Hypothalamus (tissue), 51 donors: Measurements from ENCODE around the gene TAGLN3.
A peak's percentile ranks its signal among the peaks of the same experiment; 100 is the strongest.
"Not testable (repeated sequence)": the region's sequence is repeated elsewhere in the genome, so short reads cannot be mapped to it uniquely, and the experiment has no call there.

Source experiments
- DNase-seq, 51 donors: peaks; one replicate each; lab custom pipeline; 2025; lab: John Stamatoyannopoulos, UW

TAGLN3 gene

GRCh38 chr3:112005091-112005672 is 6.5 kb downstream of the TAGLN3 start:
- DNase-seq = no peak

- DNase-seq = no peak
Measured at GRCh38 chr3:112007633-112008032, 8.9 kb downstream of the TAGLN3 start.

DNA sequence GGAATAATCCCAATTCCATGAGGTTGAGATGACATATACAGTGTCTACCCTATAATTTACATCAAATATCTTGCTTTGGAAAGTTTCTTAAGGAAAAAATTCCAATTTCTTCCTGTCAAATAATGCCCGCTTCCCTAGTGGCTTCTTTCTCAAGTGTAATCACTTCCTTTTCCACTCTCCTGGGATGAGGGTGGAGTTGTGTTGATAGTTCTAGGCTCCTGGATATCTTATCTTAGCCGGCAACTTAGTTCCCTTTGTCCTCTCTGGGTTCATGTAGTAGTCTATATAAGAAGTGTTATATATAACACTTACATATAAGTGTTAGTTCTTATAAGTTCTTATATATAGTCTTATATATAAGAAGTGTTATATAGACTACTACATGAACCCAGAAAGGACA is 10.9 kb downstream of the TAGLN3 start:
- no peak for DNase-seq

GRCh38 chr3:112010636-112011035 is 11.9 kb downstream of the TAGLN3 start:
- no peak for DNase-seq

GRCh38 chr3:112011376-112011940 is 12.7 kb downstream of the TAGLN3 start:
- DNase-seq = no peak

- DNase-seq = no peak
Measured at GRCh38 chr3:112012205-112012992, 13.7 kb downstream of the TAGLN3 start.

- peak in 47 of 51 donors; percentile 5 to 81 (median 36) for DNase-seq
Measured at GRCh38 chr3:112013058-112013783, 14.5 kb downstream of the TAGLN3 start.

DNA sequence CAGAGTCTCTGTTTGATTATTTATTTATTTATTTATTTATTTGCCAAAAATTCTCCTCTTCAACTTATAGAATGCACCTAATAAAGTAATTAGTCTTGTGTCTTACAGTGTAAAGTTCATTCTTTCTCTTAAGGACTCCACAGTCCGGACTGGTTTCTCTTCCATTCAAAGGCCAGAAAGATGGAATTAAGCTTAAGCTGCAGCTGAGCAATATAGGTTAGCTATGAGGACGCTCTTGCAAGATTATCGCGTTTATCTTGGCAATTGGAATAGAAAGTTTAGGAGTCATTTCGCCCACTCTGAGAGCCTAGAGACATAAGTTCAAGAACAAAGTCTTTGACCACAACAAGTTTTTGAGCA is 15.0 kb downstream of the TAGLN3 start:
- no peak for DNase-seq

DNA sequence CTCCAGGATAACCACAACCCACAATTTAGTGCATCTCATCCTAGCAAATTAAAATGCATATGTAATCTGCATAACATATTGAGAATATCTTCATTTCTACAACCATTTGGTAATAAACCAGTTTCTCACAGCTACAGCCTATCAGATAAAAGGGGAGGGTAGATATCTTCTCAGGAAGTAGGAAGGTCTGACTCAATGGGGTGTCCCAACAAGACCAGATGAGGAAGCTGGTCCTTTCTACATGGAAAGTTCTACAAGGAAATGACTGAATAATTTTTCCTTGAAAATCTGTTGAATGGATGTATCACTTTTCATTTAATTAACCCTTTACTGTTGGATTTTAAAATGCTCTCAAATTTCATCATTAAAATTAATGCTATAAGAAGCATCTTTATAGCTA is 18.4 kb downstream of the TAGLN3 start:
- DNase-seq = no peak

DNA sequence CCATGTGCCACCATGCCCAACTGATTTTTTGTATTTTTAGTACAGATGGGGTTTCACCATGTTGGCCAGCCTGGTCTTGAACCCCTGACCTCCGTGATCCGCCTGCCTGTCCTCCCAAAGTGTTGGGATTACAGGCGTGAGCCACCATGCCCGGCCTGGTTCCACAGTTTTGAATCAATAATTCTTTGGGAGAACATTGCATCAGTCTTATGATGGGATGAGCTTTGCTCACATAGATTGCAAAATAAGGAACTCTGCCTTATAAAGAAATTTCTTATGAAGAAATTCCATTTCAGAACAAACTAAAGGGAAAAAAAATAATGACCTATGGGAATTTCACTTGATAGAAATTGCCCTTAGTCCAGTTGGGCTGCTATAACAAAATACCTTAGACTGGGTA is 20.0 kb downstream of the TAGLN3 start:
- DNase-seq = no peak

GRCh38 chr3:112019716-112020115 is 21.0 kb downstream of the TAGLN3 start:
- no peak for DNase-seq

DNA sequence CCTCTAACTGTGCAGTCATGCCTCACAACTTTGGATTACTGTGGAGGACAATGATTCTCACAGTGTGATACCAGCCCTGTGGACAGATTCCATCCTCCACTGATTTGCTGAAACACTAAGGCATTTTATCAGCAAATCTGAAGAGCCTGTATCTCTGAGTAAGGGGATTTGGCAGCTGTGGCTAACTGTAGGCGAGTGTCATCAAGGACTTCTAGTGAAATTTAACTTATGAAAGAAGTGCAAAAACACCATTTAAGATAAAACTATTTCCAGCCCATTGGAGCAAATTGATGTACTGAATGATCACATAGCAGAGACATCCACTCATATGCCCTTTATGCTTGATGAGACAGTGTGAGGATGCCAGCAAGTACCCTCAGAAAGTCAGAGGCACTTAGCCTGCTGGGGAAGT is 22.0 kb downstream of the TAGLN3 start:
- DNase-seq = no peak

- no peak for DNase-seq
Measured at GRCh38 chr3:112027142-112027541, 28.4 kb downstream of the TAGLN3 start.

GRCh38 chr3:112027826-112028225 is 29.1 kb downstream of the TAGLN3 start:
- DNase-seq = no peak

- no peak for DNase-seq
Measured at GRCh38 chr3:112030901-112031300, 32.2 kb downstream of the TAGLN3 start.

- DNase-seq = no peak
Measured at GRCh38 chr3:112032098-112032731, 33.5 kb downstream of the TAGLN3 start.

GRCh38 chr3:112034436-112034835 is 35.7 kb downstream of the TAGLN3 start, which contains the start of gene TMPRSS7:
TMPRSS7 (plus strand) TSS chr3:112034736; CDS start chr3:112034846, 110 bp downstream.
- no peak for DNase-seq

GRCh38 chr3:112035241-112035640 is 36.5 kb downstream of the TAGLN3 start:
- no peak for DNase-seq

GRCh38 chr3:112037194-112037593 is 38.5 kb downstream of the TAGLN3 start:
- not testable (repeated sequence) for DNase-seq

- DNase-seq = peak in 2 of 51 donors; percentile 3 to 39
Measured at GRCh38 chr3:112038863-112039262, 40.1 kb downstream of the TAGLN3 start.

DNA sequence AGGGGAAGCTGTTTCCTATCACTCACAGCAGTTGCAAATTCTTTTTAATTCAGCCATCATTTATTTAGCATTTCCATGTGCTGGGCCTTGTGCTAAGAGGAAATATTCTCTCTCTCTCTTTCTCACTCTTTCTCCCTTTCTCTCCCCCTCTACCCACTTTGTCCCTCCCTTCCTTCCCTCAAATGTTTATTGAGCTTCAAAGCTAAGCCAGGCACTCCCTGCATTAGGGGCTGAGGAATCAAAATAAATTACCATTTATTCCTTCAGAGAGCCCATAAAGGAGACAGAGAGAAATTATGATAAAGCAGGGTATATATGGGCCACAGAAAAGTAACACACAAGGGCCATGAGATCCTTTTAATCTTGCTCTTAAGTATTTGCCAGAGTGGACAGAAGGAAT is 42.6 kb downstream of the TAGLN3 start:
- DNase-seq = no peak
